22Rv1 (cell line): Measurements from ENCODE around the gene C2CD4D.

Experiments
- H3K27ac ChIP-seq: fragments of 450-650 bp; 2 replicates; pipeline ENCODE4 v1.5.1; 2017
- CTCF ChIP-seq: fragments of 450-650 bp; IDR thresholded peaks from 2 replicates; pipeline ENCODE4 v1.5.1; 2017; ENCODE audit warnings: mild to moderate bottlenecking
- ZFX ChIP-seq: fragments of 450-650 bp; IDR thresholded peaks from 2 replicates; pipeline ENCODE4 v1.6.1; 2017; ENCODE audit warnings: antibody characterized with exemption, borderline replicate concordance

Gene C2CD4D

GRCh38 chr1:151832318-151832980 is 7.2 kb downstream of the C2CD4D start:
- TF ChIP-seq ZFX (no peak), CTCF (no peak)
- H3K27ac ChIP-seq = peak overlapping the region; percentile 74

DNA sequence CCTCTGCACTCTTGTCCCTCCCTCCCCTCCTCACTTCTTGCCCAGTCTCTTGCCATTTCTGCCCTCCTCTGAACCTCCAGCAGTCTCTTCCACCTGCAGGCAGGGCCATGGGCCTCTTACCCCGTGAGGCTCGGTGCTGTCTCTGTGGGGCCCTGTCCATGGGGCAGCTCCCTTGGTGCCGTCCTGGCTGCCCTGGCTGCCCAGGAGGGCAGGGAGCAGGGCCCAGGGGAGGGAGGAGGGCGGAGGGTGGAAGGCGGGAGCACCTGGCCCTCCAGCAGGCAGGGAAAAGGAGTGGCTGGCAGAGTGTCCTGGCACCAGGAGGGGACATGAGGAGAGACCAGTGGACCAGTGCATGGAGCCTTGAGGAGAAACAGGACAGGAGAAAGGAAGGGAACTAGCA is 8.0 kb downstream of the C2CD4D start, which contains the start of gene RORC:
Gene RORC (minus strand): TSS at position 198 of the 400 bp plus-strand sequence. CDS start 38 bp downstream, at position 160.
- no peak for TF ChIP-seq ZFX
- no peak for TF ChIP-seq CTCF
- H3K27ac ChIP-seq = peak within 1 kb of the TSS; percentile 74

DNA sequence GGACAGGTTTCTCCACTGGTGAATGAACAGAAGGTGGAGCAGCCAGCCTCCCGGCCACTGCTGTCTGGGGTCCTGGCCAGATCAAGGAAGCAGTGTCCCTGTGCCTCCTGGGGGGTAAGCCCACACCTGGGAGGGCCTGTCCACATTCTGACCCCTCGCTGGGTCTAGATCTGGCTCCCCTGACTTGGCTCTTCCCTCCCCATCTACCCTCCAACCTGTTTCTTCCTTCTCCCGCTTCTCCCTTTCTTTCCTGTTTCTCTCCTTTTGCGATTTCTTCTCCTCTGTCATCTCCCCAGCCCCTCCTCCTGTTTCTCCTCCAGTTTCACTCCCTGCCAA is 8.4 kb downstream of the C2CD4D start:
- peak overlapping the region; percentile 74 for H3K27ac ChIP-seq
- TF ChIP-seq ZFX (no peak), CTCF (no peak)

DNA sequence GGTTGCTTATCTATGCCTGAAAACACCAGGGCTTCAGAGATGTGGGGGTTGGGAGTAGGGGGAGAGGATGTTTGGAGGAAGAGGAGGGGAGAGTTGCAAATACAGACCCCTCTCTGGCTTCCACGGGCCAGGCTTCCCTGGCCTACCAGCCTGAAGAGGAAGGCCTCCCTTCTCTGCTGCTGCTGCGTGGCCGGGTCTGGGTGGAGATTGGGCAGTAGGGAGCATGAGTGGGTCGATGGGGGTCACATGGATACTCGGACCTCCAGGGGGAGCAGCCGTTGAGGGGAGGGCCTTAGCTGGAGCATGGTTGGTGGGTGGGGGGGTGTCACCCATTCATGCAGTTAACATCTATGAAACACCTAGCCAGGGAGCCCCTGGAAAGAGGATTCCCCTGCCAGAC is 9.6 kb downstream of the C2CD4D start:
- no peak overlapping the region for H3K27ac ChIP-seq
- TF ChIP-seq CTCF = no peak
- TF ChIP-seq ZFX = no peak

DNA sequence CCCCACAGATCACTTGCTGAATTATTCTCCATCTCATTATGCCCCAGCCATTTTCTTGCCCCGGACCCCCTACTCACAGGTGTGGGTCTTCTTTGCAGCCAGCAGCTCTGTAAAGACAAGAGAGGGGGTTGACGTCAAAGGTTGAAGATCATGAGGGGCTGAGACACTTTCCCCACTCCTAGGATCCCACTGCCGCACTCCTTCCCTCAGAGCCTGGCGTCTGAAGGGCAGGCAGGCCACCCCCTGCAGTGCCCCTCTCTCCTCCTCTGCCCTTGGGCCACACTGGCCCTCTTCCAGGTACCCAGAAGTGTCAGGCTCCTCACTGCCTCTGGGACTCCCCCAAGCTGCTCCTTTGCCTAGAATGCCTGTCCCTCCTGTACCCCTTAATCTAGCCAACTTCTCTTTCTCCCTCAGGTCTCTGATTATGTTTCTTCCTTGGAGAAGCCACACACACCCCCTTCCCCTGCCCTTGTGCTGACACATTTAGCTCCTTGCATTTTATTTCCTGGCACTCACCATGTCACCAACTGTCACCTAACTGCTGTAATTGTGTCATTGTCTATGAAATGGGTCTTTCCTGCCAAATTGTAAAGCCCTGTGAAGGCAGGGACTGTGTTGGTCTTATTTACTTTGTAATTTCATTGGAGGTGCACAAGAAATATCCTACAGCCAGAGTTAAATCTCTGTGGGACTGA is 10.1 kb downstream of the C2CD4D start:
- no peak overlapping the region for H3K27ac ChIP-seq
- TF ChIP-seq ZFX (no peak), CTCF (no peak)

- no peak overlapping the region for H3K27ac ChIP-seq
- TF ChIP-seq CTCF (no peak), ZFX (no peak)
Measured at GRCh38 chr1:151828921-151829320, 10.7 kb downstream of the C2CD4D start.

- H3K27ac ChIP-seq = no peak overlapping the region
- TF ChIP-seq CTCF (no peak), ZFX (no peak)
Measured at GRCh38 chr1:151827853-151828252, 11.8 kb downstream of the C2CD4D start.
